ENCODE measurements around the gene GDF15.

Gene GDF15

DNA sequence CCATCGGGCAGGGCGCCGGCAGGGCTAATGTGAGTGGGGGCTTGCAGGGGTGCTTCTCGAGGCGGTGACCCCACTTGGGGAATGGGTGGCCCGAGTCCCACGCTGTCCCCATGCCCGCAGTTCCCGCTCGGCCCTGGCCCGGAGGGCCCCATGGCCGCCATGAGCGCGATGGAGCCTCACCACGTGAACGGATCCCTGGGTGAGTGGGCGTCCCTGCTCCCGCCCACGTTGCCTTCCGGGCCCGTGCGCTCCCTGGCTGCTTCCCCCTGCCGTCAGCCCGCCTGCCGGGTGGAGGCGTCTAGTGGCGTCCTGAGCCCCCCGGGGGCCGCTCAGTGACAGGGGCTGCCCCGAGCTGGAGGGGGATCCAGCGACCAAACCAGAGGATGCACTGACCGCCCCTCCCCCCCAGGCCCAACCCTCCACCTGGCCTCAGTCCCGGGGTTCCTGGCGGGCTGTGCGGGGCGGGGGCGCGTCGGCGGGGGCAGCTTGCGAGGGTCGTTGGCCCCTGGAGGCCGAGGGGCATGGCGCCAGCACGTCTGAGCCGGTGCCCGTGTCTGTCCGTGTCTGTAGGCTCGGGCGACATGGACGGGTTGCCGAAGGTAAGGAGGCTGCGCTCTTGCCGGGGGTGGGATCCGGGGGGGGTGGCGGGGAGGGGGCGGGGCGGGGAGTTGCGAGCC is 47.2 kb downstream of the GDF15 start (continued):
- TF ChIP-seq, protein P1, sequence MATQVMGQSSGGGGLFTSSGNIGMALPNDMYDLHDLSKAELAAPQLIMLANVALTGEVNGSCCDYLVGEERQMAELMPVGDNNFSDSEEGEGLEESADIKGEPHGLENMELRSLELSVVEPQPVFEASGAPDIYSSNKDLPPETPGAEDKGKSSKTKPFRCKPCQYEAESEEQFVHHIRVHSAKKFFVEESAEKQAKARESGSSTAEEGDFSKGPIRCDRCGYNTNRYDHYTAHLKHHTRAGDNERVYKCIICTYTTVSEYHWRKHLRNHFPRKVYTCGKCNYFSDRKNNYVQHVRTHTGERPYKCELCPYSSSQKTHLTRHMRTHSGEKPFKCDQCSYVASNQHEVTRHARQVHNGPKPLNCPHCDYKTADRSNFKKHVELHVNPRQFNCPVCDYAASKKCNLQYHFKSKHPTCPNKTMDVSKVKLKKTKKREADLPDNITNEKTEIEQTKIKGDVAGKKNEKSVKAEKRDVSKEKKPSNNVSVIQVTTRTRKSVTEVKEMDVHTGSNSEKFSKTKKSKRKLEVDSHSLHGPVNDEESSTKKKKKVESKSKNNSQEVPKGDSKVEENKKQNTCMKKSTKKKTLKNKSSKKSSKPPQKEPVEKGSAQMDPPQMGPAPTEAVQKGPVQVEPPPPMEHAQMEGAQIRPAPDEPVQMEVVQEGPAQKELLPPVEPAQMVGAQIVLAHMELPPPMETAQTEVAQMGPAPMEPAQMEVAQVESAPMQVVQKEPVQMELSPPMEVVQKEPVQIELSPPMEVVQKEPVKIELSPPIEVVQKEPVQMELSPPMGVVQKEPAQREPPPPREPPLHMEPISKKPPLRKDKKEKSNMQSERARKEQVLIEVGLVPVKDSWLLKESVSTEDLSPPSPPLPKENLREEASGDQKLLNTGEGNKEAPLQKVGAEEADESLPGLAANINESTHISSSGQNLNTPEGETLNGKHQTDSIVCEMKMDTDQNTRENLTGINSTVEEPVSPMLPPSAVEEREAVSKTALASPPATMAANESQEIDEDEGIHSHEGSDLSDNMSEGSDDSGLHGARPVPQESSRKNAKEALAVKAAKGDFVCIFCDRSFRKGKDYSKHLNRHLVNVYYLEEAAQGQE (tag by site-specific recombination; IDR thresholded peaks at IDR 0.05), result no peak
- TF ChIP-seq ZNF560 (tag by site-specific recombination; IDR thresholded peaks at IDR 0.05; ENCODE audit: borderline replicate concordance) (no peak), YY2 (tag by site-specific recombination; IDR thresholded peaks at IDR 0.05) (peak; percentile 93), ZNF610 (tag by site-specific recombination; IDR thresholded peaks at IDR 0.05; ENCODE audit: borderline replicate concordance) (no peak; the same call in 1 of the 2 replicates), ZNF660 (tag by site-specific recombination; IDR thresholded peaks at IDR 0.05) (peak; percentile 46; the same call in 1 of the 2 replicates), ZNF366 (tag by site-specific recombination; conservative IDR thresholded peaks at IDR 0.05) (no peak), BCL11A (tag by site-specific recombination; IDR thresholded peaks at IDR 0.05; ENCODE audit: low read depth) (peak; percentile 57; the same call in 1 of the 2 replicates), SALL2 (tag by site-specific recombination; IDR thresholded peaks at IDR 0.05; ENCODE audit: borderline replicate concordance) (no peak), ZNF140 (tag by site-specific recombination; IDR thresholded peaks at IDR 0.05) (no peak), KLF9 (tag by site-specific recombination; IDR thresholded peaks at IDR 0.05; ENCODE audit: low read depth) (peak; percentile 95), GLI4 (tag by site-specific recombination; IDR thresholded peaks at IDR 0.05) (no peak)

DNA sequence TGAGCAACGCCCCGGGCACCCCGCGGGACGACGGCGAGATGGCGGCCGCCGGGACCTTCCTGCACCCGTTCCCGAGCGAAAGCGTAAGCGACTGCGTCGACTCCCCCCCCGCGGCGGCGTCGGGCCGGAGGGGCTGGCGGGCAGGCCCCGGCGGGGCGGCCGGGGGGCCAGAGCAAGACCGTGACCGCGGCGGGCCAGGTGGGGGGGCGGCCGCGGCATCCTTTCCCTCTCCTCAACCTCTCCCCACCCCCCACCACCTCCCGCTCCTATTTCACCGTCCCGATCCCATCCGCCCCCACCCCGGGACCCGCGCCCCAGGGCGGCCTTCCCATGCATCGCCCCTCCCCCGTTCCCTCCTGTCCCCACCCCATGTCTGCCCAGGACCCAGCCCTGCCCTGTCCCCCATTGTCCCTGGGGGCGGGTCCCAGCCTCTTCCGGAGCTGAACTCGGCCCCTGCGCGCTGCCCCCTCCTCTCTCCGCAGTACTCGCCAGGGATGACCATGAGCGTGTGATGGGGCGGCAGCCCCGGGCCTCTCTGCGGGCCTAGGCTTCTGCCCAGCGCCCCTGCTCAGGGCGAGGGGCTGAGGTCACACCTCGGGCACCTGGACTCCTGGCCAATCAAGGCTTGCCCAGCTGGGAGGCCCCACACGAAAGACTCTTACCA is 47.9 kb downstream of the GDF15 start:
- CTCF ChIA-PET, result interaction anchor here (0.6 to 0.8 kb wide), 2 partner anchors 85 to 155 kb away, joined by 3 to 4 read pairs; no protein-coding TSS in a partner anchor
- H3K36me3 ChIP-seq (ENCODE audit: control insufficient read depth in 2 of 2, insufficient read depth in 1 of 2, low read length in 2 of 2), result peaks cover 5 to 24% of the 10 kb centered on the region in 2 experiments; a peak in 1 of 3 replicates
- TF ChIP-seq SCRT2 (tag by site-specific recombination; IDR thresholded peaks at IDR 0.05) (no peak), PRDM1 (tag by site-specific recombination; IDR thresholded peaks at IDR 0.05) (no peak), ZSCAN30 (tag by site-specific recombination; IDR thresholded peaks at IDR 0.05) (peak; percentile 45; the same call in 1 of the 2 replicates), KLF8 (tag by site-specific recombination; IDR thresholded peaks at IDR 0.05) (peak; percentile 93), SP2 (tag by site-specific recombination; IDR thresholded peaks at IDR 0.05) (peak; percentile 77), KLF10 (tag by site-specific recombination; IDR thresholded peaks at IDR 0.05) (0 out of 2 replicates have a peak, but pooled peaks have one; percentile 17), ZNF423 (tag by site-specific recombination; IDR thresholded peaks at IDR 0.05) (peak; percentile 61), ZNF335 (tag by site-specific recombination; conservative IDR thresholded peaks at IDR 0.05) (peak; percentile 25), YY1 (tag by site-specific recombination; IDR thresholded peaks at IDR 0.05) (0 out of 2 replicates have a peak, but pooled peaks have one; percentile 13), ZBTB8A (tag by site-specific recombination; IDR thresholded peaks at IDR 0.05) (peak; percentile 90)
- TF ChIP-seq, protein P2, sequence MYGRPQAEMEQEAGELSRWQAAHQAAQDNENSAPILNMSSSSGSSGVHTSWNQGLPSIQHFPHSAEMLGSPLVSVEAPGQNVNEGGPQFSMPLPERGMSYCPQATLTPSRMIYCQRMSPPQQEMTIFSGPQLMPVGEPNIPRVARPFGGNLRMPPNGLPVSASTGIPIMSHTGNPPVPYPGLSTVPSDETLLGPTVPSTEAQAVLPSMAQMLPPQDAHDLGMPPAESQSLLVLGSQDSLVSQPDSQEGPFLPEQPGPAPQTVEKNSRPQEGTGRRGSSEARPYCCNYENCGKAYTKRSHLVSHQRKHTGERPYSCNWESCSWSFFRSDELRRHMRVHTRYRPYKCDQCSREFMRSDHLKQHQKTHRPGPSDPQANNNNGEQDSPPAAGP (tag by site-specific recombination; IDR thresholded peaks at IDR 0.05), result peak; percentile 69; the same call in 1 of the 2 replicates
- TF ChIP-seq, protein P3, sequence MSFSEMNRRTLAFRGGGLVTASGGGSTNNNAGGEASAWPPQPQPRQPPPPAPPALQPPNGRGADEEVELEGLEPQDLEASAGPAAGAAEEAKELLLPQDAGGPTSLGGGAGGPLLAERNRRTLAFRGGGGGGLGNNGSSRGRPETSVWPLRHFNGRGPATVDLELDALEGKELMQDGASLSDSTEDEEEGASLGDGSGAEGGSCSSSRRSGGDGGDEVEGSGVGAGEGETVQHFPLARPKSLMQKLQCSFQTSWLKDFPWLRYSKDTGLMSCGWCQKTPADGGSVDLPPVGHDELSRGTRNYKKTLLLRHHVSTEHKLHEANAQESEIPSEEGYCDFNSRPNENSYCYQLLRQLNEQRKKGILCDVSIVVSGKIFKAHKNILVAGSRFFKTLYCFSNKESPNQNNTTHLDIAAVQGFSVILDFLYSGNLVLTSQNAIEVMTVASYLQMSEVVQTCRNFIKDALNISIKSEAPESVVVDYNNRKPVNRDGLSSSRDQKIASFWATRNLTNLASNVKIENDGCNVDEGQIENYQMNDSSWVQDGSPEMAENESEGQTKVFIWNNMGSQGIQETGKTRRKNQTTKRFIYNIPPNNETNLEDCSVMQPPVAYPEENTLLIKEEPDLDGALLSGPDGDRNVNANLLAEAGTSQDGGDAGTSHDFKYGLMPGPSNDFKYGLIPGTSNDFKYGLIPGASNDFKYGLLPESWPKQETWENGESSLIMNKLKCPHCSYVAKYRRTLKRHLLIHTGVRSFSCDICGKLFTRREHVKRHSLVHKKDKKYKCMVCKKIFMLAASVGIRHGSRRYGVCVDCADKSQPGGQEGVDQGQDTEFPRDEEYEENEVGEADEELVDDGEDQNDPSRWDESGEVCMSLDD (tag by site-specific recombination; IDR thresholded peaks at IDR 0.05), result 0 out of 2 replicates have a peak, but pooled peaks have one; percentile 57
- TF ChIP-seq, protein P4, sequence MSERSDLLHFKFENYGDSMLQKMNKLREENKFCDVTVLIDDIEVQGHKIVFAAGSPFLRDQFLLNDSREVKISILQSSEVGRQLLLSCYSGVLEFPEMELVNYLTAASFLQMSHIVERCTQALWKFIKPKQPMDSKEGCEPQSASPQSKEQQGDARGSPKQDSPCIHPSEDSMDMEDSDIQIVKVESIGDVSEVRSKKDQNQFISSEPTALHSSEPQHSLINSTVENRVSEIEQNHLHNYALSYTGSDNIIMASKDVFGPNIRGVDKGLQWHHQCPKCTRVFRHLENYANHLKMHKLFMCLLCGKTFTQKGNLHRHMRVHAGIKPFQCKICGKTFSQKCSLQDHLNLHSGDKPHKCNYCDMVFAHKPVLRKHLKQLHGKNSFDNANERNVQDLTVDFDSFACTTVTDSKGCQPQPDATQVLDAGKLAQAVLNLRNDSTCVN (tag by site-specific recombination; optimal IDR thresholded peaks at IDR 0.05), result peak; percentile 6
- TF ChIP-seq, protein P5, sequence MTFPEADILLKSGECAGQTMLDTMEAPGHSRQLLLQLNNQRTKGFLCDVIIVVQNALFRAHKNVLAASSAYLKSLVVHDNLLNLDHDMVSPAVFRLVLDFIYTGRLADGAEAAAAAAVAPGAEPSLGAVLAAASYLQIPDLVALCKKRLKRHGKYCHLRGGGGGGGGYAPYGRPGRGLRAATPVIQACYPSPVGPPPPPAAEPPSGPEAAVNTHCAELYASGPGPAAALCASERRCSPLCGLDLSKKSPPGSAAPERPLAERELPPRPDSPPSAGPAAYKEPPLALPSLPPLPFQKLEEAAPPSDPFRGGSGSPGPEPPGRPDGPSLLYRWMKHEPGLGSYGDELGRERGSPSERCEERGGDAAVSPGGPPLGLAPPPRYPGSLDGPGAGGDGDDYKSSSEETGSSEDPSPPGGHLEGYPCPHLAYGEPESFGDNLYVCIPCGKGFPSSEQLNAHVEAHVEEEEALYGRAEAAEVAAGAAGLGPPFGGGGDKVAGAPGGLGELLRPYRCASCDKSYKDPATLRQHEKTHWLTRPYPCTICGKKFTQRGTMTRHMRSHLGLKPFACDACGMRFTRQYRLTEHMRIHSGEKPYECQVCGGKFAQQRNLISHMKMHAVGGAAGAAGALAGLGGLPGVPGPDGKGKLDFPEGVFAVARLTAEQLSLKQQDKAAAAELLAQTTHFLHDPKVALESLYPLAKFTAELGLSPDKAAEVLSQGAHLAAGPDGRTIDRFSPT (tag by site-specific recombination; IDR thresholded peaks at IDR 0.05), result peak; percentile 64

More for the DNA sequence above, 47.9 kb downstream of the GDF15 start:
- H3K9me3 ChIP-seq (ENCODE audit: control insufficient read depth, insufficient read depth, low read depth, low read length), result no peaks in the 10 kb centered on the region
- POLR2A ChIA-PET, result interaction anchor here (1.0 to 1.2 kb wide), 2 partner anchors 142 to 152 kb away, joined by 3 read pairs; partner anchors contain the start of gene JUND
- no peak overlapping the region; the same call in 1 of the 2 replicates for H3K4me3 ChIP-seq (ENCODE audit: low read depth, low read length)
- H3K27ac ChIP-seq (ENCODE audit: extremely low read depth, low read depth, low read length), result peak overlapping the region; percentile 96
- H3K4me1 ChIP-seq (ENCODE audit: control insufficient read depth, insufficient read depth, low read length), result peaks cover 22% of the 10 kb centered on the region
